Stimulated activated CD4-positive, alpha-beta T cell treated with anti-CD3 and anti-CD28 coated beads, Interleukin-15, amount 100 ng/mL, for 1 hour (primary cell): ENCODE measurements around the gene CCDC136.
A peak's percentile ranks its signal among the peaks of the same experiment; 100 is the strongest.

Source experiments
- DNase-seq, 2 donors: peaks; one replicate each; pipeline ENCODE4 v3.0.0-alpha.2; 2020; ENCODE audit warnings: low read depth in 1 of 2, low spot score in 1 of 2

CCDC136 gene

GRCh38 chr7:128791121-128791971, at the start of gene CCDC136:
Gene CCDC136, plus strand, starts transcription at chr7:128791968. Its CDS starts 444 bp downstream, at chr7:128792412.
- DNase-seq, result peak; percentile 62 to 66

GRCh38 chr7:128742206-128742605, 49.6 kb upstream of the CCDC136 start:
- DNase-seq, result no peak

- no peak for DNase-seq
These were observed 48.5 kb upstream of the CCDC136 start for GRCh38 chr7:128743112-128743772.

- no peak for DNase-seq
These were observed 47.3 kb upstream of the CCDC136 start for GRCh38 chr7:128744366-128744905.

GRCh38 chr7:128745706-128746105, 46.1 kb upstream of the CCDC136 start:
- DNase-seq, result no peak

GRCh38 chr7:128747327-128748079, 44.3 kb upstream of the CCDC136 start:
- no peak for DNase-seq

GRCh38 chr7:128752251-128752650, 39.5 kb upstream of the CCDC136 start:
- no peak for DNase-seq

- DNase-seq, result no peak
These were observed 36.5 kb upstream of the CCDC136 start for GRCh38 chr7:128755075-128755818.

- no peak for DNase-seq
These were observed 35.8 kb upstream of the CCDC136 start for GRCh38 chr7:128755819-128756476.

- DNase-seq, result no peak
These were observed 34.6 kb upstream of the CCDC136 start for GRCh38 chr7:128757203-128757602.

GRCh38 chr7:128758553-128758952, 33.2 kb upstream of the CCDC136 start:
- DNase-seq, result no peak

GRCh38 chr7:128759242-128759641, 32.5 kb upstream of the CCDC136 start:
- no peak for DNase-seq

- no peak for DNase-seq
These were observed 28.2 kb upstream of the CCDC136 start for GRCh38 chr7:128763541-128763940.

GRCh38 chr7:128767475-128768110, 24.2 kb upstream of the CCDC136 start:
- no peak for DNase-seq

- no peak for DNase-seq
These were observed 21.5 kb upstream of the CCDC136 start for GRCh38 chr7:128770233-128770632.

GRCh38 chr7:128773604-128774003, 18.2 kb upstream of the CCDC136 start:
- DNase-seq, result no peak

- DNase-seq, result no peak
These were observed 17.6 kb upstream of the CCDC136 start for GRCh38 chr7:128774029-128774689.

- no peak for DNase-seq
These were observed 16.8 kb upstream of the CCDC136 start for GRCh38 chr7:128774921-128775320.
